ENCODE data around the gene SGMS1.

SGMS1 gene

DNA sequence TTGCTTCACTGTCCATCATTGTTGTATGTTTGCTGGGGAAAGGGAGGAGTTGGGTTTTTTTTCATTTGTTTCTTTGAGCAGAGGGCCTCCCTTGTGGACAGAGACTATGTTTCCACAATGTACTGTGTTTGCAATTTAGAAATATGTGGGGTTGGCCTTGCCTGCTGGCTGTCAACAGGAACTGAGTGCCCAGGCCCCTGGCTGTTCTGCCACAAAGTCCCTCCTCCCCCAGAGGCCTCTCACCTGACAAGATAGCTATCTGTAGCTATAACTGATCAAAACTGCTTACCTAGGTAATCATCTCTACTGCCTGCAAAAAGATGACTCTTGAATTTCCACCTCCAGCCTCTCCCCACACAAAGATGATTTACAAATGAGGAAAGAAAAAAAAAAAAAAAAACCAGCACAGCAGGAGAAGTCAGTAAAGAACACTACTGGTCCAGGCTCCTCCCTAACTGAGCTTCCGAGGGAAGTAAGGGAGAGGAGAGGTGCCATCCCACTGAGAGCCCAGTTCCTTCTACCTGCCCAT lies 121.8 kb downstream of the SGMS1 start:
- Histone ChIP-seq H4K20me1 (ENCODE audit: control insufficient read depth, insufficient read depth, low read depth, low read length) (no peaks in the 10 kb centered on the region), H3K27me3 (ENCODE audit: control insufficient read depth, low read length) (no peaks in the 10 kb centered on the region), H3K9me3 (ENCODE audit: control insufficient read depth, insufficient read depth, low read length) (no peaks in the 10 kb centered on the region), H3K9me2 (replicated peaks; ENCODE audit: control insufficient read depth, low read length) (no peaks in the 10 kb centered on the region), H3K4me3 (ENCODE audit: low read length) (no peak overlapping the region), H3K27ac (ENCODE audit: low read depth, low read length) (no peak overlapping the region), H3K79me2 (ENCODE audit: control insufficient read depth, low read length) (no peaks in the 10 kb centered on the region), H3F3A (ENCODE audit: control insufficient read depth, insufficient read depth) (no peaks in the 10 kb centered on the region), H3K36me3 (ENCODE audit: control insufficient read depth, low read length) (no peaks in the 10 kb centered on the region), H3K4me2 (ENCODE audit: low read length) (peak overlapping the region; percentile 16; the same call in 1 of the 2 replicates), H3K4me1 (ENCODE audit: control insufficient read depth, low read length) (peaks cover 15% of the 10 kb centered on the region)
- TF ChIP-seq EZH2phosphoT487 (IDR thresholded peaks at IDR 0.05; ENCODE audit: borderline replicate concordance, low read length) = no peak
- TF ChIP-seq, protein P1, sequence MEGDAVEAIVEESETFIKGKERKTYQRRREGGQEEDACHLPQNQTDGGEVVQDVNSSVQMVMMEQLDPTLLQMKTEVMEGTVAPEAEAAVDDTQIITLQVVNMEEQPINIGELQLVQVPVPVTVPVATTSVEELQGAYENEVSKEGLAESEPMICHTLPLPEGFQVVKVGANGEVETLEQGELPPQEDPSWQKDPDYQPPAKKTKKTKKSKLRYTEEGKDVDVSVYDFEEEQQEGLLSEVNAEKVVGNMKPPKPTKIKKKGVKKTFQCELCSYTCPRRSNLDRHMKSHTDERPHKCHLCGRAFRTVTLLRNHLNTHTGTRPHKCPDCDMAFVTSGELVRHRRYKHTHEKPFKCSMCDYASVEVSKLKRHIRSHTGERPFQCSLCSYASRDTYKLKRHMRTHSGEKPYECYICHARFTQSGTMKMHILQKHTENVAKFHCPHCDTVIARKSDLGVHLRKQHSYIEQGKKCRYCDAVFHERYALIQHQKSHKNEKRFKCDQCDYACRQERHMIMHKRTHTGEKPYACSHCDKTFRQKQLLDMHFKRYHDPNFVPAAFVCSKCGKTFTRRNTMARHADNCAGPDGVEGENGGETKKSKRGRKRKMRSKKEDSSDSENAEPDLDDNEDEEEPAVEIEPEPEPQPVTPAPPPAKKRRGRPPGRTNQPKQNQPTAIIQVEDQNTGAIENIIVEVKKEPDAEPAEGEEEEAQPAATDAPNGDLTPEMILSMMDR (IDR thresholded peaks at IDR 0.05; ENCODE audit: low read depth, low read length, poor library complexity, severe bottlenecking) = no peak

GRCh38 chr10:50501478-50501877 lies 122.3 kb downstream of the SGMS1 start:
- Histone ChIP-seq H3F3A (ENCODE audit: control insufficient read depth, insufficient read depth) (no peaks in the 10 kb centered on the region), H3K27ac (ENCODE audit: low read depth, low read length) (no peak overlapping the region), H4K20me1 (ENCODE audit: control insufficient read depth, insufficient read depth, low read depth, low read length) (no peaks in the 10 kb centered on the region), H3K79me2 (ENCODE audit: control insufficient read depth, low read length) (no peaks in the 10 kb centered on the region), H3K36me3 (ENCODE audit: control insufficient read depth, low read length) (no peaks in the 10 kb centered on the region), H3K27me3 (ENCODE audit: control insufficient read depth, low read length) (no peaks in the 10 kb centered on the region), H3K4me3 (ENCODE audit: low read length) (no peak overlapping the region), H3K9me2 (replicated peaks; ENCODE audit: control insufficient read depth, low read length) (no peaks in the 10 kb centered on the region), H3K9me3 (ENCODE audit: control insufficient read depth, insufficient read depth, low read length) (no peaks in the 10 kb centered on the region), H3K4me2 (ENCODE audit: low read length) (no peak overlapping the region), H3K4me1 (ENCODE audit: control insufficient read depth, low read length) (peaks cover 15% of the 10 kb centered on the region)
- no peak for TF ChIP-seq EZH2phosphoT487 (IDR thresholded peaks at IDR 0.05; ENCODE audit: borderline replicate concordance, low read length)
- TF ChIP-seq, protein P1 (IDR thresholded peaks at IDR 0.05; ENCODE audit: low read depth, low read length, poor library complexity, severe bottlenecking) = no peak

DNA sequence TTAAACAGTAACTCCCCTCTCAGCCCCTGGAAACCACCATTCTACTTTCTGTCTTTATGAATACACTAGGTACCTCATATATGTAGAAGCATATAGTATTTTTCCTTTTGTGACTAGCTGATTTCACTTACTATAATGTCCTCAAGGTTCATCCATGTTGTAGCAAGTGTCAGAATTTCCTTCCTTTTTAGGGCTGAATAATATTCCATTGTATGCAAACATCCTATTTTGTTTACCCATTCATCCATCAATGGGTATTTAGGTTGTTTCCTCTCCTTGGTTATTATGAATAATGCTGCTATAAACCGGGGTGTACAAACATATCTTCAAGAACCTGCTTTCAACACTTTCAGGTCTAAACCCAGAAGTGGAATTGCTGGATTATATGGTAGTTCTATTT lies 125.3 kb downstream of the SGMS1 start:
- no peaks in the 10 kb centered on the region for H3K9me3 ChIP-seq (ENCODE audit: control insufficient read depth, insufficient read depth, low read length)
- no peaks in the 10 kb centered on the region for H3K27me3 ChIP-seq (ENCODE audit: control insufficient read depth, low read length)
- H3K4me2 ChIP-seq (ENCODE audit: low read length) = no peak overlapping the region
- no peaks in the 10 kb centered on the region for H3K9me2 ChIP-seq (replicated peaks; ENCODE audit: control insufficient read depth, low read length)
- H3K27ac ChIP-seq (ENCODE audit: low read depth, low read length) = no peak overlapping the region
- no peaks in the 10 kb centered on the region for H3F3A ChIP-seq (ENCODE audit: control insufficient read depth, insufficient read depth)
- TF ChIP-seq, protein P1 (IDR thresholded peaks at IDR 0.05; ENCODE audit: low read depth, low read length, poor library complexity, severe bottlenecking) = no peak
- TF ChIP-seq EZH2phosphoT487 (IDR thresholded peaks at IDR 0.05; ENCODE audit: borderline replicate concordance, low read length) = no peak
- H3K4me3 ChIP-seq (ENCODE audit: low read length) = no peak overlapping the region
- H3K4me1 ChIP-seq (ENCODE audit: control insufficient read depth, low read length) = peaks cover 15% of the 10 kb centered on the region
- no peaks in the 10 kb centered on the region for H3K79me2 ChIP-seq (ENCODE audit: control insufficient read depth, low read length)
- no peaks in the 10 kb centered on the region for H3K36me3 ChIP-seq (ENCODE audit: control insufficient read depth, low read length)
- H4K20me1 ChIP-seq (ENCODE audit: control insufficient read depth, insufficient read depth, low read depth, low read length) = no peaks in the 10 kb centered on the region

Data from DOHH2 (cell line).